ENCODE results near the gene MED9. TPM values are rescaled to one million over a fixed set of nuclear protein-coding genes. Genes with fewer than 3 reads are reported as not detected.

The MED9 gene
- total RNA-seq, 2 donors from 2014 or later: 18.4 to 20.5 TPM

- no peaks in the 10 kb centered on the region for H3K9me3 Mint-ChIP-seq
- no peaks in the 10 kb centered on the region for H3K4me1 Mint-ChIP-seq
- DNase-seq: no peak
- 53 to 65% methylated on average over 2 to 5 of the region's 5 CpGs for WGBS, 2 experiments (ENCODE audit: insufficient coverage in 1 of 2, insufficient read length in 1 of 2)
- no peaks in the 10 kb centered on the region for H3K36me3 Mint-ChIP-seq (ENCODE audit: low read depth)
- no peak overlapping the region for H3K4me3 Mint-ChIP-seq
- Histone ChIP-seq H3K36me3 (ENCODE audit: control insufficient read depth, insufficient read depth, low read length) (no peaks in the 10 kb centered on the region), H3K4me1 (ENCODE audit: control insufficient read depth, insufficient read depth, low read length) (no peaks in the 10 kb centered on the region), H3K9me3 (ENCODE audit: control insufficient read depth, low read length) (no peaks in the 10 kb centered on the region), H3K4me3 (ENCODE audit: low read length) (no peak overlapping the region), H3K27me3 (ENCODE audit: control insufficient read depth, insufficient read depth, low read length, poor library complexity, severe bottlenecking) (peaks cover 7% of the 10 kb centered on the region), H3K9ac (ENCODE audit: extremely low read depth, low read length, poor library complexity, severe bottlenecking) (no peak overlapping the region), H3K27ac (ENCODE audit: low read depth, low read length) (no peak overlapping the region)
- TF ChIP-seq CTCF (conservative IDR thresholded peaks at IDR 0.05): no peak
- H3K27me3 Mint-ChIP-seq (ENCODE audit: insufficient read depth): peaks cover 23% of the 10 kb centered on the region
- H3K27ac Mint-ChIP-seq: no peak overlapping the region
Observed at GRCh38 chr17:17466511-17466910, 10.3 kb upstream of the MED9 start.

- no peaks in the 10 kb centered on the region for H3K36me3 Mint-ChIP-seq (ENCODE audit: low read depth)
- no peak for DNase-seq
- H3K27ac Mint-ChIP-seq: no peak overlapping the region
- no peak overlapping the region for H3K4me3 Mint-ChIP-seq
- H3K4me1 Mint-ChIP-seq: no peaks in the 10 kb centered on the region
- Histone ChIP-seq H3K27me3 (ENCODE audit: control insufficient read depth, insufficient read depth, low read length, poor library complexity, severe bottlenecking) (peaks cover 7% of the 10 kb centered on the region), H3K36me3 (ENCODE audit: control insufficient read depth, insufficient read depth, low read length) (no peaks in the 10 kb centered on the region), H3K9ac (ENCODE audit: extremely low read depth, low read length, poor library complexity, severe bottlenecking) (no peak overlapping the region), H3K4me3 (ENCODE audit: low read length) (no peak overlapping the region), H3K27ac (ENCODE audit: low read depth, low read length) (no peak overlapping the region), H3K4me1 (ENCODE audit: control insufficient read depth, insufficient read depth, low read length) (no peaks in the 10 kb centered on the region), H3K9me3 (ENCODE audit: control insufficient read depth, low read length) (no peaks in the 10 kb centered on the region)
- H3K27me3 Mint-ChIP-seq (ENCODE audit: insufficient read depth): peaks cover 23% of the 10 kb centered on the region
- no peaks in the 10 kb centered on the region for H3K9me3 Mint-ChIP-seq
- WGBS, 2 experiments (ENCODE audit: insufficient coverage in 1 of 2, insufficient read length in 1 of 2): 83 to 85% methylated on average over 3 to 5 of the region's 5 CpGs
- no peak for TF ChIP-seq CTCF (conservative IDR thresholded peaks at IDR 0.05)
Observed at GRCh38 chr17:17467016-17467415, 9.8 kb upstream of the MED9 start.

GRCh38 chr17:17467720-17468119 is 9.1 kb upstream of the MED9 start:
- H3K9ac ChIP-seq (ENCODE audit: extremely low read depth, low read length, poor library complexity, severe bottlenecking): no peak overlapping the region
- no peaks in the 10 kb centered on the region for H3K4me1 ChIP-seq (ENCODE audit: control insufficient read depth, insufficient read depth, low read length)
- no peak for TF ChIP-seq CTCF (conservative IDR thresholded peaks at IDR 0.05)
- H3K36me3 ChIP-seq (ENCODE audit: control insufficient read depth, insufficient read depth, low read length): no peaks in the 10 kb centered on the region
- peaks cover 25% of the 10 kb centered on the region for H3K27me3 Mint-ChIP-seq (ENCODE audit: insufficient read depth)
- no peak overlapping the region for H3K27ac ChIP-seq (ENCODE audit: low read depth, low read length)
- WGBS, 2 experiments (ENCODE audit: insufficient coverage in 1 of 2, insufficient read length in 1 of 2): 89 to 91% methylated on average over 5 of the region's 5 CpGs
- H3K4me1 Mint-ChIP-seq: no peaks in the 10 kb centered on the region
- H3K9me3 Mint-ChIP-seq: no peaks in the 10 kb centered on the region
- no peak overlapping the region for H3K27ac Mint-ChIP-seq
- no peak overlapping the region for H3K4me3 ChIP-seq (ENCODE audit: low read length)
- no peaks in the 10 kb centered on the region for H3K36me3 Mint-ChIP-seq (ENCODE audit: low read depth)
- H3K4me3 Mint-ChIP-seq: no peak overlapping the region
- H3K9me3 ChIP-seq (ENCODE audit: control insufficient read depth, low read length): no peaks in the 10 kb centered on the region
- DNase-seq: no peak
- H3K27me3 ChIP-seq (ENCODE audit: control insufficient read depth, insufficient read depth, low read length, poor library complexity, severe bottlenecking): peaks cover 12% of the 10 kb centered on the region
